IPS-18a (cell line): ENCODE measurements around the gene SLC39A7.
"Not testable (repeated sequence)": the region's sequence is repeated elsewhere in the genome, so short reads cannot be mapped to it uniquely, and the experiment has no call there.

Source experiments
- H3K27ac ChIP-seq: one replicate; pipeline ENCODE4 v1.5.1; 2013; ENCODE audit warnings: low read length
- H3K27me3 ChIP-seq: one replicate; pipeline ENCODE4 v1.6.1; 2013; ENCODE audit warnings: mild to moderate bottlenecking, low read length; ENCODE audit not compliant: control insufficient read depth, insufficient read depth
- H3K36me3 ChIP-seq: one replicate; pipeline ENCODE4 v1.6.1; 2013; ENCODE audit warnings: low read depth, low read length; ENCODE audit not compliant: control insufficient read depth
- H3K4me1 ChIP-seq: one replicate; pipeline ENCODE4 v1.6.1; 2013; ENCODE audit warnings: low read depth, low read length; ENCODE audit not compliant: control insufficient read depth
- H3K4me3 ChIP-seq: one replicate; pipeline ENCODE4 v1.5.1; 2013; ENCODE audit warnings: low read length
- H3K9ac ChIP-seq: one replicate; pipeline ENCODE4 v1.6.1; 2013; ENCODE audit warnings: mild to moderate bottlenecking, low read length, moderate library complexity
- H3K9me3 ChIP-seq: one replicate; pipeline ENCODE4 v1.6.1; 2013; ENCODE audit warnings: low read depth, low read length; ENCODE audit not compliant: control insufficient read depth

The SLC39A7 gene

DNA sequence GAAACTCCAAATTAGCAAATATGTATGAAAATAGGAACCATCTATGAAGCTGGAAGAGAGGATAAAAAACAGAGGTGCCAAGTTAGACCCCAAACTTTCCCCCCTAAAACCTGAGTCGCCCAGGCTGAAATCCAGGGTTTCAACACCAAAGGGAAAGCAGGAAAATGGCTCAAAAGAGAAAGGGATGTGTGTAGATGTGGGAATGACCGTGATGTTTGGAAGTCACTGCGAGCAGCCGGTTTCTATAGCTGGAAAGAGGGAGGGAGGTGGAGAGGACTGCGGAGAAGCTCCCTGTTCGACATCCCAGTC lies 12.1 kb downstream of the SLC39A7 start:
- no peaks in the 10 kb centered on the region for H3K9me3 ChIP-seq
- peaks cover 9% of the 10 kb centered on the region for H3K4me1 ChIP-seq
- H3K9ac ChIP-seq, result no peak overlapping the region
- H3K27ac ChIP-seq, result no peak overlapping the region
- H3K4me3 ChIP-seq, result peak overlapping the region; percentile 56
- H3K27me3 ChIP-seq, result peaks cover 74% of the 10 kb centered on the region
- peaks cover 9% of the 10 kb centered on the region for H3K36me3 ChIP-seq

DNA sequence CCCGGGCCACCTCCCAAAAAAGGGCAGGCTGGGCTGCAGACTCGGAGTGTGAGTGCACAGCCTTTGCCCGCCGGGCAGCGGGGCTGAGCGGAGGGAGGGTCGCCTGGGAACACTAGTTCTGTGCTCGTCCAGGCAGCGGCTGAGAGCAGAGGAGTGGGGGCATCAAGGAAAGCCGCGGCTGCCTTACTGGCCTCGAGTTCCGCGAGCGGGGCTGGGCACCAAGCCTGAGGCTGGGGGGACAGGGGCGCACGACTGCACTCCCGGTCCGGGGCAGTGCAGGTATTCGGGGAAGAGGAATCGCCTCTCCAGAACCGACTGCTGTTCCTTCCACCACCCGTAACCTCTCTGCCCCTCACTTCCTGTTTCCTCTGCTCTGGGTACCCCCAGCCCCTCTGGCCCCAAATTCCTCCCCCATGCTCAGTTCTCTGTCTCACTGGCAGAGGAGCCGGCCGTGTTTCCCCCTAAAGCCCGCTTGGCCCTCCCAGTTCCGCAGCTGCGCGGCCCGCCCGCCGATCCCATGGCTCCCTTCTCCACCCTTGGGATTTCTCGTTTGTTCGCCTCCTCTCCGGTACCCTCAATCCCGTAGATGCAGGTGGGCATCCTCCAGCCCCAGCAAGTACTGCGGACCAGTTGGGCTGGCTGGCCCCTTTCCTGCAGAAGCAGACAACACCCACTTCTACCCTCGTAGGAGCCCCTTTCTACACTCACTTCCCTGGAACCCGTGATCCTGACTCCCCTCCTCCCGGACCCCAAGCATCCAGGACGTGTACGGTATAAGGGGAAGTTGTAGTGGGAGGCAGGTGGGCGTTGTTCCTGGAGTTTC lies 12.7 kb downstream of the SLC39A7 start:
- Histone ChIP-seq H3K27me3 (peaks cover 77% of the 10 kb centered on the region), H3K27ac (no peak overlapping the region), H3K4me1 (peaks cover 9% of the 10 kb centered on the region), H3K9ac (no peak overlapping the region), H3K36me3 (peaks cover 9% of the 10 kb centered on the region), H3K9me3 (no peaks in the 10 kb centered on the region), H3K4me3 (peak overlapping the region; percentile 56)

DNA sequence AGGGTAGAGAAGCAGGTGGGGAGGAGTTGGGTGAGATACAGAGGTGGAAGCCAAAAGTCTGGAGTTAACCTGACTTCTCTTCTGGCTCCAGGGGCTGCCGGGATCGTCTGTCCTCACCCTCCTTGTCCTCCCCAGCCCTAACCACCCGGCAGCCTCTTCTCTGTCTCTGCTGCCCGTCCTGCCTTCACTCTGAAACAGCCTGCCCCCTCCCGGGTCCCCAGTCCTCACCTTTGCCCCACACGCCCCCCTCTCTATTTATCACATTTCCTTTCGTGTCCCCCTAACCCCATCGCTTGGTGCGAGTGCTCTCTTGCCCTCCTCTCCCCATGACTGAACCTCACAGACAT lies 13.3 kb downstream of the SLC39A7 start:
- H3K27me3 ChIP-seq, result peaks cover 83% of the 10 kb centered on the region
- H3K4me3 ChIP-seq, result peak overlapping the region; percentile 56
- peaks cover 9% of the 10 kb centered on the region for H3K36me3 ChIP-seq
- H3K9ac ChIP-seq, result no peak overlapping the region
- peaks cover 9% of the 10 kb centered on the region for H3K4me1 ChIP-seq
- H3K27ac ChIP-seq, result no peak overlapping the region
- H3K9me3 ChIP-seq, result no peaks in the 10 kb centered on the region

DNA sequence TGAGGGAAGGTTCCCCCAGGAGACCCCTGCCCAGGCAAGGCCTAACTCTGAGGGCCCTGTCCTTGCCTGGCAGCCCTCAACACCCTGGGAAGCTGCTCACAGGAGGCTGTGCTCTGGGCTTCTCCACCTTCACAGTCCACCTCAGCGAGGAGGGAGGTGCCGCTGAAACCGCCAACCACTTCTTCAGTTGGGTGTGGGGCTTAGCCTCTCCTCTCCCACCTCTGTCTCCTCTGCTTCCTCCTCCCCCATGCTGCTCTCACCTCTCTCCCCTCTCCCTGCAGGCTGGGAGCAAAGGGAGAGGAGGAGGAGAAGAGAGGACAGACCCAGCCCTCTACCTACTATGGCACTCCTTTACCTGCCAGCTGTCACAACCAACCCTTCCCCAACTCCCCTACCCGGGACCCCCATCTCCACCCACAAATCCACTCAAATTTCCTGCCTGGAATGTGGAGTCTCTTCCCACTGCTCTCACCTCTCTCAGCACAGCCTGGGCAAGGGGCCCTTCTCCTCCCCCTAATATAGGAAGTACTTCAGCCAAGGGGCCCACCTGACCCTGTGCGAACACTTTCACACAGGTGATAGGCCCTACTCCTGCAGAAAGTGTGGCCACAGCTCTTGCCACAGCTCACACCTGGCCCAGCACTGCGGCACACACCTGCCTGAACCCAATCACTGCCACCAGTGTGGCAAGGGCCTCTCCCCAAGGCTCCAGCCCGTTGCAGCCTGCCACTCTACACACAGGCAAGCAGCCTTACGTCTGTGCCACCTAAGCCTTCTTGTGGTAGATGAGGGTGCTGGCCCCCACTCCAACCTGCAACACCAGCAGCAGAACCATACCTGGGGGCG lies 14.8 kb downstream of the SLC39A7 start:
- Histone ChIP-seq H3K4me1 (peaks cover 9% of the 10 kb centered on the region), H3K27ac (no peak overlapping the region), H3K9me3 (no peaks in the 10 kb centered on the region), H3K36me3 (peaks cover 4% of the 10 kb centered on the region), H3K4me3 (no peak overlapping the region), H3K27me3 (peaks cover 95% of the 10 kb centered on the region), H3K9ac (no peak overlapping the region)

DNA sequence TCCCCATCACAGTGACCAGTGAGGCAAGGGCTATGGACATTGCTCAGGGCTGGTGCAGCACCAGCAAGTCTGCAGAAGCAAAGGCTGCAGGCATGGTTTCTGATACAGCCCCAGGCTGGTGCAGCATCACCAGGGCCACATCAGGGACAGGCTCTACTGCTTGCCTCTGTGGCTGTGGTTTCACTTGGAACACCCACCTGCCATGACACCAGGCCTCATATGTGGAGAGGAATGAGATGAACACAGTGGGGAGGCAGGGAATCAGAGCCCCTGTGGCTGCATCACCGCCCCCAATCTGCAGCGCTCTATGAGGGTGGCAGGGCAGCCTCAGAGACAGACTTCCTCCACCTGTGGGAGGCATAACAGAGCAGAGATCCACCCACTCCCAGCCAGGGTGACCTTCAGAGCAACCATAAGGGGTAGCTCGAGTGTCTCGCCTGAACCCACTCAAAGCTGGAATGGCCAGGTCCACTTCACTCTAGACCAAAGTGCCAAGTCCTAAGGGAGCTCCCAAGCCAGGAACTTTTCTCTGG lies 15.5 kb downstream of the SLC39A7 start:
- Histone ChIP-seq H3K27ac (no peak overlapping the region), H3K9ac (no peak overlapping the region), H3K36me3 (no peaks in the 10 kb centered on the region), H3K9me3 (no peaks in the 10 kb centered on the region), H3K4me3 (no peak overlapping the region), H3K4me1 (peaks cover 9% of the 10 kb centered on the region), H3K27me3 (peaks cover 89% of the 10 kb centered on the region)

DNA sequence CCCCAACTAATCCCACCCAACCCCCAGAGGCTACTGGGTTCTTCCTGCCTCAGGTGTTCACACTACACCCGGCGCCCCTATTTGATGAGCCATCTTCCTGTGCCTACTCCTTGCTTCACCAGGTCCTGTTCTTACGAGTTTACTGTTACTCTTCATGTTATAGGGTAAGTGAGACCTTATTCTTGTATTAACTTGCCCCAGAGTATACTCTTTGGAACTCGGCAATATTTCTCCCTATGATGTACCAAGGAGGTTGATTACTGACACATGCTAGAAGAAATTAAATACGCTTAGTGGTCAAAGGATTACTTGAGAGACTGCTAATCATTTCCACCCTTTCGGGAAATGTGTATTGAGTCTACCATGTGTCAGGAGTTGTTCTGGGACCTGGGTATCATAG lies 16.6 kb downstream of the SLC39A7 start:
- Histone ChIP-seq H3K4me1 (peaks cover 4% of the 10 kb centered on the region), H3K27me3 (peaks cover 80% of the 10 kb centered on the region), H3K36me3 (no peaks in the 10 kb centered on the region), H3K9ac (no peak overlapping the region), H3K9me3 (no peaks in the 10 kb centered on the region), H3K4me3 (no peak overlapping the region), H3K27ac (no peak overlapping the region)

DNA sequence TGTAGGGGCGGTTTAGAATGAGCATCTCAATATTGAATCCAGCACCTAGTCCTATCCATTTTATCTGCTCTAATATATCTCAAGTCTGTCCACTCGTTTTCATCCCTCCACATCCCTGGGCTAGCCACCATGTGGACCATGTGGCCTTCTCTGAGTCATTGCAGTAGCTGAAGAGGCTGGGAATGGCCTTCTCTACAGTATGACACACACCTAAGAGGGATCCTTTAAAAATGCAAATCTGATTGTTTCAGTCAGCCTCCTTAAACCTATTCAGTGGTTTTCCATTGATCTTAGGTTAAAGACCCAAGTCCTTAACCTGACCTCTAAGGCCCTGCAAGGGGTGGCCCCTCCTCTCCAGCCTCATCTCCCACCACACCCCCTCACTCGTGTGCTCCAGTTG lies 17.0 kb downstream of the SLC39A7 start:
- peaks cover 2% of the 10 kb centered on the region for H3K4me1 ChIP-seq
- H3K9ac ChIP-seq, result no peak overlapping the region
- no peak overlapping the region for H3K4me3 ChIP-seq
- no peaks in the 10 kb centered on the region for H3K36me3 ChIP-seq
- H3K27ac ChIP-seq, result no peak overlapping the region
- H3K27me3 ChIP-seq, result peaks cover 75% of the 10 kb centered on the region
- no peaks in the 10 kb centered on the region for H3K9me3 ChIP-seq

DNA sequence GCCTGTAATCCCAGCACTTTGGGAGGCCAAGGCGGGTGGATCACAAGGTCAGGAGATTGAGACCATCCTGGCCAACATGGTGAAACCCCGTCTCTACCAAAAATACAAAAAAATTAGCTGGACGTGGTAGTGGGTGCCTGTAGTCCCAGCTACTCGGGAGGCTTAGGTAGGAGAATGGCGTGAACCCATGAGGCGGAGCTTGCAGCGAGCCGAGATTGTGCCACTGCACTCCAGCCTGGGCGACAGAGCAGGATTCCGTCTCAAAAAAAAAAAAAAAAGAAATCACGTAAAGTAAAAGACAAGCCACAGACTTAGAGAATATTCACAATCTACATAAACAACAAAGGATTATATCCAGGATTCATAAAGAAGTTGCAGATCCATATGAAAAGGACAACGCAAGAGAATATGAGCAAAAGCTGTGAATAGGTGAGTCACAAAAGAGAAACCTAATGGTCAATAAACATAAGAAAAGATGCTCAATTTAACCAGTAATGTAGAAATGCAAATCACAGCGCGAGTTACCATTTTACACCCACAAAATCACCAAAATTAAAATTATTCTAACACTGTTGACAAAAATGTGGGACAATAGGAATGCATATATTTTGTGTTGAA lies 25.9 kb downstream of the SLC39A7 start:
- not testable (repeated sequence) for H3K4me3 ChIP-seq, H3K27me3 ChIP-seq, H3K9me3 ChIP-seq, H3K36me3 ChIP-seq, H3K27ac ChIP-seq, H3K9ac ChIP-seq
- peaks cover 10% of the 10 kb centered on the region for H3K4me1 ChIP-seq

DNA sequence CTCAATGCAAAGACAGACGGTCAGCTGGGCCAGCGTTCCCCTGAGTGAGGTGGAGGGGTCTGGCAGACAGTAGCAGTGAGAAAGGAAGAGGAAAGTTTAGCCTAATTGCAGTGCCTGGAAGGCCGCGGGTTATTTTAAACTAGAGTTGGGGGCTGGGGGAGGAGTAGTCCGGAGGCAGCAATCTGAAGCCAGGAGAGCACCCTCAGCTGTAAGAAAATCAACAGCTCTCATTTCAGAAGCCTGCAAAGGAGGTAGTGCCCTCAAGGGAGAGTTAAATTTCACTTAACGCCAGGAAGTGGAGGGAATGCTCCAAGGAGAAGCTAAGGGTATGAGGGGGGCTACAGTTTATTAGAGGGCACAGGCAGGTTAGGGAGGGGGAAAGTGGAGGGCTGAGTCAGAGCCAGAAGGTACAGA lies 34.6 kb downstream of the SLC39A7 start:
- no peak overlapping the region for H3K9ac ChIP-seq
- no peaks in the 10 kb centered on the region for H3K27me3 ChIP-seq
- H3K9me3 ChIP-seq, result no peaks in the 10 kb centered on the region
- H3K36me3 ChIP-seq, result no peaks in the 10 kb centered on the region
- H3K27ac ChIP-seq, result no peak overlapping the region
- no peak overlapping the region for H3K4me3 ChIP-seq
- peaks cover 5% of the 10 kb centered on the region for H3K4me1 ChIP-seq

DNA sequence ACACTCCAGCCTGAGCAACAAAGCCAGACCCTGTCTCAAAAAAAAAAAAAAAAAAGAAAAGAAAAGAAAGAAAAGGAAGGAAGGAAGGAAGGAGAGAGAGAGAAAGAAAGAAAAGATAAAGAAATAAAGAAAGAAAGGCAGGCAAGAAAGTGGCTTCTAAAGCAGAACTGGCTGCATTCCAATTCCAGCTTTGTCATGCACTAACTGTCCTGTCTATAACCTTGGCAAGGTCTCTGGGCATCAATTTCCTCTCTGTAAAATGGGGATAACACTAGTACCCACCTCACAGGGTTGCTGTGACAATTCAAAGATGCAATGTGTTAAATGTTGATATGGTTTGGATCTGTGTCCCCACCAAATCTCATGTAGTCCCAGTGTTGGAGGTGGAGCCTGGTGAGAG lies 35.7 kb downstream of the SLC39A7 start:
- Histone ChIP-seq H3K27me3 (no peaks in the 10 kb centered on the region), H3K27ac (no peak overlapping the region), H3K9me3 (no peaks in the 10 kb centered on the region), H3K9ac (no peak overlapping the region), H3K36me3 (no peaks in the 10 kb centered on the region), H3K4me1 (peaks cover 5% of the 10 kb centered on the region), H3K4me3 (no peak overlapping the region)

DNA sequence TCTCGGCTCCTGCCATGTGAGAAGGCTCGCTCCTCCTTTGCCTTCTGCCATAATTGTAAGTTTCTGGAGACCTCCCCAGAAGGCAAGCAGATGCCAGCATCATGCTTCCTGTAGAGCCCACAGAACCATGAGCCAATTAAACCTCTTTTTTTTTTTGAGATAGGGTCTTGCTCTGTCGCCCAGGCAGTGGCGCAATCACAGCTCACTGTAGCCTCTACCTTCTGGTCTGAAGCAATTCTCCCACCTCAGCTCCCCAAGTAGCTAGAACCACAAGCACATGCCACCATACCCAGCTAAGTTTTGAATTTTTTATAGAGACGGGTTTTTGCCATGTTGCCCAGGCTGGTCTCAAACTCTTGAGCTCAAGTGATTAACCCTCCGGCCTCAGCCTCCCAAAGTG lies 36.2 kb downstream of the SLC39A7 start:
- Histone ChIP-seq H3K27ac (no peak overlapping the region), H3K27me3 (no peaks in the 10 kb centered on the region), H3K9ac (no peak overlapping the region), H3K9me3 (no peaks in the 10 kb centered on the region), H3K36me3 (no peaks in the 10 kb centered on the region), H3K4me1 (peaks cover 5% of the 10 kb centered on the region), H3K4me3 (no peak overlapping the region)
